GM19452 (cell line): Measurements from ENCODE around the gene TYR.
"Not testable (repeated sequence)": the region's sequence is repeated elsewhere in the genome, so short reads cannot be mapped to it uniquely, and the experiment has no call there.

Source experiments
- ATAC-seq: cut with Tn5 transposase; IDR thresholded peaks from one replicate; pipeline ENCODE4 v1.9.1; 2021; ENCODE audit not compliant: unreplicated experiment

Gene TYR

DNA sequence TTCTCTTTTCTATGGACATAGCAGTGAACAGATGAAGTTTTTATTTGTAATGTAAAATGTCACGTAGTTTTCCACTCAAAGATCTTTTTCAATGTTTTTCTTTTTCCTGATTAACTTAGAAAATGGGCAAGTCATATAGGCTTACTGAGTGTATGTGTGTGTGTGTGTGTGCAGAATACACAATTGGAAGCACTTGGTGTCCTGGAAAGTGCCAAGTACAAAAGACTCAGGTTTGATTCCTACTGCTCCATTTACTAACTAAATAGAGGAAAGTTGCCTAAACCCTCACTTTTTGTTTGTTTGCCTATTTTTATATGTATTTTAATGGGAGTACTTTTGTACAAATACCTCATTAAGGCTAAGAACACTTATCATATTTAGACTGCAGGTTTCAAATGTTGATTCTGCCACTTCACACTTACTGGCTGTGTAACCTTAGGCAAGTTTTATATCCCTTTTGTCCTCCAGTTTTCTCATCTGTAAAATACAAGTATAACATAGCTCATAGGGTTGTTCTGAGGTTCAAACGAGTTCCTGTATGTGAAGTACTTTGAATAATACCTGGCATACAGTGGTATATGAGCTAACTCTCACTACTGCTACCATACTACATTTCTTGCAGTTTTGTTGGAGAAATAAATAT, 90.1 kb downstream of the TYR start:
- ATAC-seq: no peak

DNA sequence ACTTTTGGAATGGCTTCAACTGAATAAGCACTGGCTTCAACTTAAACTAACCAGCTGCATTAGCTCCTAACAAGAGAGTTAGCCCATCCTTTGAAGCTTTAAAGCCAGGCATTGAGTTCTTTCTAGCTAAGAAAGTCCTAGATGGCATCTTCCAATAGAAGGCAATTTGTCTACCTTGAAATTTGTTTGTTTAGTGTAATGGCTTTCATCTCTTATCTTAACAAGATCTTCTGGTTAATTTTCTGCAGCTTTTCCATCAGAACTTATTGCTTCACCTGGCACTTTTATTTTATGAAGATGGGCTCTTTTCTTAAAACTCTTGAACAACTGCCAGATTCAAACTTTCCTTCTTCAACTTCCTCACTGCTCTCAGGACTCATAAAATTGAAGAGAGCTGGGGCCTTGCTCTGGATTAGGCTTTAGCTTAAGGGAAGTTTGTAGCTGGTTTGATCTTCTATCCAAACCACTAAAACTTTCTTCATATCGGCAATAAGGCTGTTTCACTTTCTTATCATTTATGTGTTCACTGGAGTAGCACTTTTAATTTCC, 94.9 kb downstream of the TYR start:
- ATAC-seq: not testable (repeated sequence)

DNA sequence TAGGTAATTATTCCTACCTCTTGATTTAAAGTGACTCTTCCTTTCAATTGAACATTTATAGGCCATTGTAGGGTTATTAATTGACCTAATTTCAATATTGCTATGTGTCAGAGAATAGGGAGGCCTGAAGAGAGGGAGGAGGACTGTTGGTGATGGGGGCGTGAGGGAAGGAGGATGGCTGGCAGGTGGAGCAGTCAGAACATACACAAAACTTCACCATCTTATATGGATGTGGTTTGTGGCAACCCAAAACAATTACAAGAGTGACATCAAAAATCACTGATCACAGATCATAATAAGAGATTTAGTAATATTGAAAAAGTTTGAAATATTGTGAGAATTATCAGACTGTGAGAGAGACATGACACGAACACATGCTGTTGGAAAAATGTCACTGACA, 95.5 kb downstream of the TYR start:
- not testable (repeated sequence) for ATAC-seq

DNA sequence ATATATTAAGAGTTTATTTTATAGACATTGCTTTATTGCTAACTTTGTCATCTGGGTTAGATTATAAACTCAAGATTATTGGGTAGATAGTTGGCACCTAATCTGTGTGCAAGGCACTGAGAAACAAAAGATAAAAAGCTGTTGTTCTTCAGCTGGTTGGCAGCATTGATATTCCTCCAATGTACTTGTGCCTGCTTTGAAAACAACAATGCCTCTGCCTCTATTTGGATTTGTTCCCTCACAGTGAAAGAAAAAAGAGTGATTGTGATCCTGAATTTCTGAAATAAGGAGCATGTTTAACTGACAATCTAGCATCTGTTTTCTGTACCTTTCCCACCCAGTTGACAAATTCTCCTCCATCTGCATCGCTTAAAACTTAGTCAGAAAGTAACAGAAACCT, 98.3 kb downstream of the TYR start:
- ATAC-seq: no peak

DNA sequence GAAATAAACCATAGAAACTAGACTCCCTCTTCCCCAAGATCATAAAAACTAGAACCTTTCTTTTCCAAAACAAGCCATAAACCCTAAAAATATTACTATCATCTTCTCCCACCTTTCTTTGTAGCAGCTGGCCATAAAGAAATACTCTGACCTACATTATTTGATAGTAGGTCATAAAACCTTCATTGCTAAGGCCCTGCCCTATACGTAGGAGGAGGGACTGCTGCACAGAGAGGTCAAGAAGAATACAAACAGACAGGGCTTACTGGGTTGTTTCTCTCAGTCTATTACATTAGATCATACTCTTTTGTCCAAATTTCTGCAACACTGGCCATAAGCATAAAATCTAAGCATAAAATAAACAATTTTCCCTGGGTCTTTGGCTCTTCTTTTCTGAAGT, 101.5 kb downstream of the TYR start:
- no peak for ATAC-seq

DNA sequence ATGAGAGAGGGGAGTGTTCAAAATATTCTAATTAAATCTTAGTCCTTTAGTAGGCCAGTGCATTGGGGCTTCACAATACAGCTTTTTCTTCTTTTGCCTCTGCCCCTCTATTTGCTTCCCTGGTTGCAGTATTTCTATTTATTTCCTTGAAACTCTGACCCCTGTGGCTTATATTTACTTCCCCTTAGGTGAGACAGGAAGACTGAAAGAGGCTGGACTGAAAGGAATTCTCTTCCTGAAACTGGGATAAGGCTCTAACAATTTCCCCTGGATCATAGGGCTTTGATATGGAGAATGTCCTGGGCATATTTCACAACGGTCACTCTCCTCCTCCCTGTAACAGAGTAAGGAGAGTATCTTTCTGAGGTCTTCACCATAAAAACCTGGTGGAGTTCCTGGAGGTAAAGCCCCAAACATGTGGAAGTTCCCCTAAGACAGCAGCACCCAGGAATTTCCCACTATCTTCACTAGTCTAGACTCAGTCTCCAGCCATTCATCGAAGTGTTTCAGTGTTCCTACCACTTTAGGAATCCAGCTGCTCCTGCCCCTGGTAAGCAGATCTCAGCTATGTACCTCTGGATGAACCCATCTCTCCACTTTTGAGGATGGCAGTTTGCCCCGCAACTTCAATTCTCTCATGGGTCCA, 103.5 kb downstream of the TYR start:
- ATAC-seq: not testable (repeated sequence)

DNA sequence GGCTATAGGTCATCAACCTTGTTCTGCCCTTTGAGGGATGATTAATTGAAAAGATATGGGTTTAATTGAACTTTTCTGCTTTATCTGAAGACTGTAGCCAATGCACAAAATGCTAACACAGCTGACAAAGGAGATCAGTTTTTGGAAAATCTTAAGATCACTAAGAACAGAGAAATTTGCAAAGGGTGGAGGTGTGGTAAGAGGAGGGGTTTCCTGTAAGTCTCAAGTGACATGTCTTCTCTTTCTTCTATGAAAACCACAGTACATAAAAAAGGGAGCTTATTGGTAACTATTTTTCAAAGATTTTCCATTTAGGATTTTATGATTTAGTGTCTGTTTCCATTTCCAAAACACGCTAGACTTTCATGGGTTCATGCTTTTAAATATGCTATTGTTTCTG, 108.9 kb downstream of the TYR start:
- ATAC-seq: not testable (repeated sequence)

DNA sequence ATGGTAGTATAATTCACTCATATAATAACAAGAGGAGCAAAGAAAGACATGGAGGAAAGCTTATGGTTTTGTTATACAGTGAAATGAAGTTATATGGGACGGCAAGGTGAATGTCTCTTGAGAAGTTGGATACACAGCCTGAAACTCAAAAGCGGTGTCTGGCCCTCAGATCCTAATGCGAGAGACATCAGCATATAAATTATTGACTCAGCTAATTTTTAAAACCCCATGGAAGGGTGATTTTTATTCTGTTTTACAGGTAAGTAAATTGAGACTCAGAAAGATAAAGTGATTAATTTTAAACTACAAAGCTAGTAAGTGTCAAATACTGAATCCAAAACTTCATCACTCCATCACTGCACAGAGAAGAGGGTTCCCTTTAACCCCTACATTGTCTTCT, 110.3 kb downstream of the TYR start:
- ATAC-seq: not testable (repeated sequence)

DNA sequence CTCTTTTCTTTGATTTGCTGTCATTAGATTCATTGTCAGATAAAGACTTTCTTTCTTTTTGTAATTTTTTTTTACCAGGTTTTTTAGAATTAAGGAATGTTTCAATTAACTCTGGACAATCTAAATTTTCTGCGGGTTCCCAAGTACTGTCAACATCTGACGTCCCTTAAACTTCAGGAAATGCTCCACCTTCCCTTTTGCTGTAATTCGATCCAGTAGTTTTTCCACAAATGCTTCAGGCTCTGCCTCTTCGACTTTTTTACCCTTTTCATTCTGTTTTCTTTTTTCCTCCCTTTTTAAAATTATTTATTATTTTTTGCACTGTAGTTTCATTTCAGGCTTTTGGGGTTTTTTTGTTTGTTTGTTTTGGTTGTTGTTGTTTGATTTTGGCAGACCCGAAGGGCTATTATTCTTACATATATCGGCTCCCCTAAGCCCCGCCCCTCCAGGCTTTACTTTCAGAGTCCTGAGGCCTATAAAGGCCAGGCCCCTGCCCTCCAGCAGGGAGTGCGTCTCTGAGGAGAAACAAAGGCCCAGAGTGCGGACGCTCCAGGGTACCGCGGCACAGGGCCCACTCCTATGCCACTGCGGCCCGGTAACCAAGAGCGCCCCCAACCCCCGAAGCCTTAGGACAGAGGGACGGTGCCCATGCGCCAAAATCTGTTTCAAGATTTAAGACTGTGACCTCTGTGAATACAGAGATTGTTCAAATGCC, 116.4 kb downstream of the TYR start:
- ATAC-seq: no peak

DNA sequence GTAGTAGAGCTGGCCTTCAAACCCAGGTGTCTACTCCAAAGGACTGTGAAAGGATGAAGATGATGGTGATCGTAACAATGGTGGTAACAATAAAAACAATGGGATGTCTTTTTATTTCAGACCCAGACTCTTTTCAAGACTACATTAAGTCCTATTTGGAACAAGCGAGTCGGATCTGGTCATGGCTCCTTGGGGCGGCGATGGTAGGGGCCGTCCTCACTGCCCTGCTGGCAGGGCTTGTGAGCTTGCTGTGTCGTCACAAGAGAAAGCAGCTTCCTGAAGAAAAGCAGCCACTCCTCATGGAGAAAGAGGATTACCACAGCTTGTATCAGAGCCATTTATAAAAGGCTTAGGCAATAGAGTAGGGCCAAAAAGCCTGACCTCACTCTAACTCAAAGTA, 117.3 kb downstream of the TYR start:
- not testable (repeated sequence) for ATAC-seq

DNA sequence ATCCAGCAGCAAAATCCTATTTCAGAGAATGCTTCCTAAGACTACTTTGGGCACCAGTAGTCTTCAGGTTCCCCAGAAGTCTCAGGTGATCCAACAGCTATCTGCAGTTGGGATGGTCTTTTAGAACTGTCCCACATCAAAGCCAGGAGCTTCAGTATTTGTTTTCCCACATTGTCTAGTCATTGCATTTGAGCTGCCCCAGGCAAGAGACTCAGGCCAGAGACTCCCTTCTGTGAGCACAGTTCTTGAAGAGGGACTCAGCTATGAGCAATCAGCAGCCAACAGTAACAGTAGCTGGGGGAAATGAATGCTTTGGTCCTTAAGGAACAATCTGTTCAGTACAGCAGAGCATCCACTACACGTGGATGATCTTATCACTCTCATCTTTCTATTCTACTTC, 125.4 kb downstream of the TYR start:
- not testable (repeated sequence) for ATAC-seq

DNA sequence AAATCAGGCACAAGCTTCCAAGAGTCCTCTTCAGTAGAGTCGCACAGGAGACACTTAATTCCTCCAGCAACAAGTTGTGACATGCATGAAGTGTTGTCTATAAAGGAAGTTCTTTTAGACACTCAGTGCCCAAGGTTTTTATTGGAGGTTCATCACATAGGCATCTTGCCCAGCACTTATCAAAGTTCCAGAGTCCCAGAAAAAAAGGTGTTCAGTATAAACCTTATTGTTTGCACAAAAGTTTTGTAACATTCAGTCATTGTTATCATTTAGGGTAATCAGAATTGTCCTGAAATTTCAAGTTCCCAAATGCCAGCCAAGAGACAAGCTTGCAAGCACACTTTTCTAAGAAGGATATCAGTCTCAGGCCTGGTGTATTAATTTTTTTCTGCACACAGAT, 130.6 kb downstream of the TYR start:
- not testable (repeated sequence) for ATAC-seq

DNA sequence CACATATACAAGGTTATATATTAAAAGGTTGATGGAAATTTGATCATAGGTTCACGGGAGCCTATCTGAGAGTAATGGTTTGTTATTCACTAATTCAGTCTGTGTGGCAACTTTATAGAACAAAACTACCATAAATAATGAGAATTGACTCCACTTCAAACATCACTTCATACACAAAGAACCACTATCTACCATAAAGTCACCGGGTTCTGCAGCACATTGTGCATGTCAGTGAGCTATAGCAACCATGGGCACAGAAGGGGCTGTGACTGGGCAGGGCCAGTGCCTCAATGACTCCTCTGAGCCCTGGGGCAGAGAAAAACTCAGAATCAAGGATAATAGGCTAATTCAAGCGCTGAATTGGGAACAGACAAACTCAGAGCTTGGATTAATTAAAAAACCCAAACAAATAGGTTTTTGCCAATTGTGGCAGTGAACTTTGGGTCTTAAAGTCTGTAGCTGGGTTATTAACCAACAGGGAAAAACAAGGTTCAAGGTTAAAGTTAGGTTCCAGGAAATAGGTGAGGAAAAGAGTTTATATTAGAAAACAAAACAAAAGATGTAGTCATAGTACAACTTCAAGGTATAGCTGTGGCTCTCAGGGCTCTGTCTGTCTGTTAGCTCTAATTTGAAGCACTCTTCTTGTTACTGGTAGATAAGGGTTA, 131.8 kb downstream of the TYR start:
- not testable (repeated sequence) for ATAC-seq

DNA sequence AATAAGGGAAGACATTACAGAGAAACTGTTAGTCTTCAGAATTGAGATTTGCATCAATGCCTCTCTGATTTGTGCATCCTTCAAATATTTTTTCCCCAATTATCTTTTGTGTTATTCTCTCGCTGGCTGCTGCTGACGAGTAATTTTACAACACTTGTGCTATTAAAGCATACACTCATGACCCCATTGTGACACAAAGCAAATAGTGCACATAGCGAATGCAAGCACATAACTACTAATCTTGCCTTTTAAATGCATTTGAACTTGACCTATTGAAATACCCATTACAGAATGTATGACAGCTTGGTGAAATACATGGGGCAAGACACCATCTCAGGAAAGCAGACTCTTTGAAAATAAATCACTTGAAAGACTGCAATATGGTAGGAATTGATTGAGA, 132.9 kb downstream of the TYR start:
- ATAC-seq: not testable (repeated sequence)

DNA sequence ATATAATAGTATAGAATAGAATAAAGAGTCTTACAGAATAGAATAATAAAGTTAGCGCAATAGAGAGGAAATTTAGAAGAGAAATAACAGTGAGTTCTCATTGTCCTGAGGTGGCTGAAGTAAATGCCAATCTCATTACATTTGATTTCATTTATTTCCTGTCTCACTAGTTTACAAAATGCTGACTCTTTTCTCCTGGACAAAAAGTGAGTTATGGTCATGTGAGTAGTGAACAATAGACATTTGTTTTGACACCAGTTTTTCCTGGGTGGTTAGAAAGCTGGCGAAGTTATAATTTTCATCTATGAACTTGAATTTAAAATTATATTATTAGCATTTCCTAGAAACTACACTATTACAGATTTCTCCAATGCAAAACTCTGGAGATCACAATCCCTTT, 143.7 kb downstream of the TYR start:
- no peak for ATAC-seq

DNA sequence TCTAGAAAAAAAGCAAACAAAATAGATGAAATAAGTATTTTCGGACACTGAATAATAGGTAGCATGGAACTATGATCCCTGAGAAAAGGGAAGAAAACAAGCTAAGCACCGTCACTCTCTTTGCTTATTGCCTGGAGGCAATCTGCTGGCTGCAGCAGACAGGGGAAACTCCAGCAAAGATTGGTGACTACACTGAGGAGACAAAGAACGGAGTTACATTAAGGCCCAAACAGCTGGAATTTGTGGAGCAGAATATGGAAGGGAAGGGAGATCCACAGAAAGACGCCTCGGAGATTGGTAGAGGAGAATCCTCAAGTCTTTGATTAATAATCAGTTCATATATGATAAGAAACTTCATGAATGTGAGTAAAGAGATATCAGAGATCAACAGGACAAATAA, 150.2 kb downstream of the TYR start:
- ATAC-seq: no peak

DNA sequence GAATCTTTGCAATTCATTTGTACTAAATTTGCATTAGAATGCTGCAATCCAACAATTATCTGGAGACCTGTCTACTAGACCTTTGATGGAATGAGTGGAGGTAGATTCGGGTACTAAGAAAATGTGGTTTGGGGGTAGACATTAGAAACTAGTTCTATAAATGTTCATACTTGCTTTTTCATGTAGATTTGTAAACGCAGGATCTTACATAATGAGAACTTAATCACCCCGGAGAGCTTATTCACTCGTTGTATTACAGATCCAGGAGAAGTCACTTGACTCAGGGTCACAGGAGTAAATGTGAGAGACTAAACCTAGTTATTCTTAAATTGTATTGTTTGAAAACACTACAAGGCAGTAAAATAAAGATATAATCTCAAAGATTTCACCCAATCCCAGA, 154.3 kb downstream of the TYR start:
- ATAC-seq: not testable (repeated sequence)

DNA sequence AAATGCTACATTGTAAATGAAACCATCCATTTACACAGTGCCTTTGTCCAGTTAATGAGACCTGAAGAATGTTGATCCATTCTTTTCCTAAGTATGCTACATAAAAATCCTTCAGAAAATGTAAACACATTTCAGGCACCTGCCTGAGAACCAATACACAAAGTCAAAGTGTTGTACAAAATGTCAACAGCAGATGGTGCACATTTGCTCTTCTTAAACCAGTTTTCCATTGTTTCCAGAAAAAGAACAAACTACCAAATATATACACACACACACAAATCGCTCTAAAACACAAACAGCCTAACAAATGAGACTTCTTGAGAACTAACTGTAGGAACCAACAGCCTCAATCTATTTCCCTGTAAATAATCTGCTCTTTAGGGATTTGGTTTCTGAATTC, 156.0 kb downstream of the TYR start:
- ATAC-seq: not testable (repeated sequence)

DNA sequence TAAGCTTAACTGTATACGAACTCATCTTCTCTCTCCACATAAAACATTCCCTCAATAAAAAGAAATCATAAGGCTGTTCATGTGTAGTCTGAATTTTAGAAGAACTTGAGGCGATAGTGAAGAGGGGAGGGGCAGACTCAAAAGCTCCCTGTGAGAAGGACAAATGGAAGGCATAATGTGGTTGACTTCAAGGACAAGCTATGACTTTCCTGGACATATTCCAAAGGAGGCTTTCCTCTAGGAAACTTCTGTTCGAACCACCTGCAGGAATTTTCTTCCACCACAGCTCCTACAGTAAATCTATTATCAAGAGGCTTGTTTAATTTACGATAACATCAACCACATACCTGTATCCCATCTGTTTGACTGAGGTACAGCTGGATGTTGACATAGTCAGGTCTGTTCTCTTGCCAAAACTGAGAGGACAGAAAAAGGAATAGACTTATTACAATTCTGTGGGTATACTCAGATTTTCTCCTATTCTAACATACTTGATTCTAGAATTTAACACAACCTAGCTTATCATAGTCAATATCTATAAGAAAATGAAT, 159.5 kb downstream of the TYR start:
- not testable (repeated sequence) for ATAC-seq

DNA sequence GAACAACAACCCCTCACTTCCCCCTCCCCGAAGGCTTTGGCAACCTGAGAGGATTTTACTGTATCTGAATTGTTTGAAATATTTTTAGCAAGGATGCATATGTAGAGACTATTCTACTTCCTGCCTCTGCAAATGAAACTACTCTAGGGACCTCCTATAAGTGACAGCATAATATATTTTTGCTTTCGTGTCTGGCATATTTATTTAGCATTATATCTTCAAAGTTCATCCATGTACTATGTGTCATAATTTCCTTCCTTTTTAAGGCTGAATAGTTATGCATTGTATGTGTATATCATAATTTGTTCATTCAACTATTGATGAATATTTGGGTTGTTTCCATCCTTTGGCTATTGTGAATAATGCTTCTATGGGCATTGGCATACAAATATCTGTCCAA, 160.4 kb downstream of the TYR start:
- not testable (repeated sequence) for ATAC-seq

DNA sequence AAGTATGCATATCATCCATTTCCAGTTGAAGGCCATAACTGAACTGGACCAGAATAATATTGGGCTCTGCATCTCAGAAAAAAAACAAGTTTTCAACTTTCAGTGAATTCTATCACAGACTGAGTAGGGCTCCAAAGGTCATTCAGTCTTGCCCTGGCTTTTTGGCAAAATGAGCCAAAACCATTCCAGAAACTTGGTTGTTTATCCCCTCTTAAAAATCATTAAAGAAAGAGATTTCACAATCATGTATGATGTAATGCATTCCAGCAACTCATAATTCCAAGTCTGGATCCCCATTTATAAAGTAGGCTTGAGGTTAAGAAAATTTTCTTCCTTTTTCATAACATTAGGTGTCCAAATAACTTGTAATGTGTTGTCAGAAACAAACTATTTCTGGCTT, 162.8 kb downstream of the TYR start:
- not testable (repeated sequence) for ATAC-seq
